MM.1S (cell line): Measurements from ENCODE around the gene ZFP64.
"Not testable (repeated sequence)": the region's sequence is repeated elsewhere in the genome, so short reads cannot be mapped to it uniquely, and the experiment has no call there.

Source experiments
- DNase-seq: peaks from one replicate; pipeline ENCODE4 v3.0.0-alpha.2; 2015
- H2AFZ ChIP-seq: fragments of 300-600 bp; sonication (generic); 2 replicates; pipeline ENCODE4 v1.6.0; 2016; ENCODE audit warnings: antibody characterized with exemption, low read length
- H3F3A ChIP-seq: fragments of 300-600 bp; sonication (generic); 2 replicates; pipeline ENCODE4 v1.6.1; 2016; ENCODE audit warnings: mild to moderate bottlenecking, antibody characterized with exemption, low read length, moderate library complexity, mixed read lengths; ENCODE audit not compliant: insufficient read depth
- H3K27ac ChIP-seq: fragments of 300-600 bp; sonication (generic); 2 replicates; pipeline ENCODE4 v1.5.1; 2016; ENCODE audit warnings: mild to moderate bottlenecking, low read length
- H3K27me3 ChIP-seq: fragments of 300-600 bp; sonication (generic); replicated peaks from 2 replicates; pipeline ENCODE4 v1.6.0; 2016; ENCODE audit warnings: low read length; ENCODE audit not compliant: insufficient read depth
- H3K36me3 ChIP-seq: fragments of 300-600 bp; sonication (generic); replicated peaks from 2 replicates; pipeline ENCODE4 v1.6.1; 2016; ENCODE audit warnings: mild to moderate bottlenecking, low read length, mixed read lengths; ENCODE audit not compliant: insufficient read depth
- H3K4me1 ChIP-seq: fragments of 300-600 bp; sonication (generic); 2 replicates; pipeline ENCODE4 v1.6.1; 2016; ENCODE audit warnings: low read length, mixed read lengths
- H3K4me2 ChIP-seq: fragments of 300-600 bp; sonication (generic); 2 replicates; pipeline ENCODE4 v1.6.0; 2016; ENCODE audit warnings: low read depth, low read length
- H3K4me3 ChIP-seq: fragments of 300-600 bp; sonication (generic); 2 replicates; pipeline ENCODE4 v1.5.1; 2016; ENCODE audit warnings: low read length, mixed read lengths
- H3K79me2 ChIP-seq: fragments of 300-600 bp; sonication (generic); 2 replicates; pipeline ENCODE4 v1.6.1; 2016; ENCODE audit warnings: mixed run types, low read length, mixed read lengths
- H3K9ac ChIP-seq: fragments of 300-600 bp; sonication (generic); 2 replicates; pipeline ENCODE4 v1.6.1; 2016; ENCODE audit warnings: low read length, mixed read lengths
- H3K9me2 ChIP-seq: fragments of 300-600 bp; sonication (generic); replicated peaks from 2 replicates; pipeline ENCODE4 v1.6.1; 2016; ENCODE audit warnings: mild to moderate bottlenecking, low read length, mixed read lengths; ENCODE audit not compliant: insufficient read depth
- H3K9me3 ChIP-seq: fragments of 300-600 bp; sonication (generic); replicated peaks from 2 replicates; pipeline ENCODE4 v1.6.1; 2016; ENCODE audit warnings: mild to moderate bottlenecking, low read length, mixed read lengths; ENCODE audit not compliant: insufficient read depth
- H4K20me1 ChIP-seq: fragments of 300-600 bp; sonication (generic); 2 replicates; pipeline ENCODE4 v1.6.1; 2016; ENCODE audit warnings: mild to moderate bottlenecking, low read length, moderate library complexity, mixed read lengths; ENCODE audit not compliant: insufficient read depth
- EZH2 ChIP-seq: fragments of 300-600 bp; sonication (generic); optimal IDR thresholded peaks from 2 replicates; pipeline ENCODE3; 2017; ENCODE audit warnings: low read depth, mild to moderate bottlenecking, antibody characterized with exemption, low read length, mixed read lengths
- EZH2phosphoT487 ChIP-seq: fragments of 300-600 bp; sonication (generic); IDR thresholded peaks from 2 replicates; pipeline ENCODE4 v1.6.1; 2018; ENCODE audit warnings: antibody characterized with exemption, low read length
- TF ChIP-seq, protein P1 (sequence below): fragments of 300-600 bp; sonication (generic); IDR thresholded peaks from 2 replicates; pipeline ENCODE4 v1.5.1; 2016; ENCODE audit warnings: antibody characterized with exemption, low read length, mixed read lengths

The ZFP64 gene

DNA sequence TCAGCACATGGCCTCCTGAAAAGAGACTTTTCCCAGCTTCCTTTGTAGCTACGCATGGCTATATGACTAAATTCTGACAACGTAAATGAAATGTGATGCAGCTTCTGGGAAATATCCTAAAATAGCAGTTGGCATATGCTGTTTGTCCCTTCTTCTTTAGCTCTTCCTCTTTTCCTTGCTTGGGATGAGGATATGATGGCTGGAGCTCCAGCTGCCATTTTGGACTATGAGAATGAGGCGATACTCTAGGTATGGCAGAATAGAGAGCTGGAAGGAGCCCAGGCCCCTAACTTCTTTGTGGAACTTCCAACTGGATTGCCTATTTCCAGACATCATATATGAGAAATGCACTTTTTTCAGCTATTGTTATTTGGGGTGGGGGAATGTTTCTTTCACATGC is 5.3 kb upstream of the ZFP64 start:
- no peak for DNase-seq
- Histone ChIP-seq H3F3A (peaks cover 4% of the 10 kb centered on the region; the same call in 1 of the 2 replicates), H3K4me1 (no peaks in the 10 kb centered on the region), H3K4me3 (no peak overlapping the region), H2AFZ (no peak overlapping the region), H3K4me2 (no peak overlapping the region), H3K9ac (no peak overlapping the region), H3K9me2 (no peaks in the 10 kb centered on the region), H3K79me2 (peaks cover 4% of the 10 kb centered on the region; the same call in 1 of the 2 replicates), H3K27me3 (no peaks in the 10 kb centered on the region), H3K36me3 (no peaks in the 10 kb centered on the region), H3K9me3 (no peaks in the 10 kb centered on the region), H3K27ac (no peak overlapping the region), H4K20me1 (no peaks in the 10 kb centered on the region)
- TF ChIP-seq EZH2 (no peak), EZH2phosphoT487 (no peak)
- TF ChIP-seq, protein P1, sequence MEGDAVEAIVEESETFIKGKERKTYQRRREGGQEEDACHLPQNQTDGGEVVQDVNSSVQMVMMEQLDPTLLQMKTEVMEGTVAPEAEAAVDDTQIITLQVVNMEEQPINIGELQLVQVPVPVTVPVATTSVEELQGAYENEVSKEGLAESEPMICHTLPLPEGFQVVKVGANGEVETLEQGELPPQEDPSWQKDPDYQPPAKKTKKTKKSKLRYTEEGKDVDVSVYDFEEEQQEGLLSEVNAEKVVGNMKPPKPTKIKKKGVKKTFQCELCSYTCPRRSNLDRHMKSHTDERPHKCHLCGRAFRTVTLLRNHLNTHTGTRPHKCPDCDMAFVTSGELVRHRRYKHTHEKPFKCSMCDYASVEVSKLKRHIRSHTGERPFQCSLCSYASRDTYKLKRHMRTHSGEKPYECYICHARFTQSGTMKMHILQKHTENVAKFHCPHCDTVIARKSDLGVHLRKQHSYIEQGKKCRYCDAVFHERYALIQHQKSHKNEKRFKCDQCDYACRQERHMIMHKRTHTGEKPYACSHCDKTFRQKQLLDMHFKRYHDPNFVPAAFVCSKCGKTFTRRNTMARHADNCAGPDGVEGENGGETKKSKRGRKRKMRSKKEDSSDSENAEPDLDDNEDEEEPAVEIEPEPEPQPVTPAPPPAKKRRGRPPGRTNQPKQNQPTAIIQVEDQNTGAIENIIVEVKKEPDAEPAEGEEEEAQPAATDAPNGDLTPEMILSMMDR = no peak

DNA sequence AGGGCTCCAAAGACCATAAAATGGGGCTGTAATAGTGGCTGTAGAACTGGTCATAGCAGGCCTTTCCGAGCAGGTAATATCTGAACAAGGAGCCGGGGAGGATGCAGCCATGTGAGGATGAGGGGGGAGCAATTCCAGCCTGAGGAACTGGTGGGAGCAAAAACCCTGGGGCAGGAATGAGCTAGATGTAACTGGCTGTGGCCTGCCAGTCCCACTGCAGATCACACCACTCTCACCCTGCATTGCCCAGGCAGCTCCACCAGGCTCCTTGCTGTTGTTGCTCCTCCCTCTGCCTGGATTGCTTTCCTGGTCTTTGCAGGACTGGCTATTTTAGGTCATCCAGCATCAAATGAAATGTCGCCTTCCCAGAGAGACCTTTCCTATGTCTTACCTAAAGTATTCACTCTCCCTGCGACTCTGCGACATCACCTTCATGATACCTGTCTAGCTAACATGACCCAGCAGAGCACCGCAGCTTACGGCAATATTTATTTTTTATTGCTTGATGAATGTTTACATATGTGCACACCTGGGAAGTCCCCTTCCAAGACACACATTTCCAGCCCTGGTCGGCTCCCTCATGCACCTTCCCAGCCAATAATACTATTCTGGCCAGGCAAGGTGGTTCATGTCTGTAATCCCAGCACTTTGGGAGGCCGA is 2.4 kb upstream of the ZFP64 start:
- H3K79me2 ChIP-seq = peaks cover 27% of the 10 kb centered on the region
- no peaks in the 10 kb centered on the region for H4K20me1 ChIP-seq
- H3K27me3 ChIP-seq = no peaks in the 10 kb centered on the region
- no peak overlapping the region for H3K4me2 ChIP-seq
- no peak overlapping the region for H3K27ac ChIP-seq
- no peak overlapping the region for H2AFZ ChIP-seq
- no peak overlapping the region for H3K4me3 ChIP-seq
- H3K36me3 ChIP-seq = no peaks in the 10 kb centered on the region
- no peak overlapping the region for H3K9ac ChIP-seq
- H3K4me1 ChIP-seq = peaks cover 9% of the 10 kb centered on the region; the same call in 1 of the 2 replicates
- DNase-seq = no peak
- no peaks in the 10 kb centered on the region for H3K9me2 ChIP-seq
- H3F3A ChIP-seq = peaks cover 7% of the 10 kb centered on the region
- TF ChIP-seq, protein P1 = no peak
- TF ChIP-seq EZH2 (no peak), EZH2phosphoT487 (no peak)
- H3K9me3 ChIP-seq = no peaks in the 10 kb centered on the region

DNA sequence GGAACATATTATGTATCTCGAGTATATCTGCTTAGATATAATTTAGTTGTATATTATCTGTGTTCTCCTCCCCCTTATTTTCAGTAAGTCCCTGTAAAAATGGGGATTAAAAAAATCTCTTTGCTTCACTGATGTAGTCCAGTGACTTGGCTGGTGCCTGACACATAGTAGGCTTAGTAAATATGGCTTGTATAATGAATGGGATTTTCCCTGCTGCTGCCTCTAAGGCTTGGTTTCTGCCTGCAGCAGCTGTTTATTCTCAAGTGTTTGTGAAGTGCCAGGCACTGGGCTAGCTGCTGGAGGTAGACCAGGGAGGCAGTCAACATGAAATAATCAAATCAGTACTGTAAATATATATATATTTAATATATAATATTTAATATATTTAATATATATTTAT is 1.6 kb upstream of the ZFP64 start:
- Histone ChIP-seq H3K9ac (no peak overlapping the region), H3K9me2 (no peaks in the 10 kb centered on the region), H3K79me2 (peaks cover 36% of the 10 kb centered on the region), H3K36me3 (no peaks in the 10 kb centered on the region), H2AFZ (no peak overlapping the region), H3F3A (peaks cover 7% of the 10 kb centered on the region), H4K20me1 (no peaks in the 10 kb centered on the region), H3K27me3 (no peaks in the 10 kb centered on the region), H3K4me2 (peak overlapping the region; percentile 99; the same call in 1 of the 2 replicates), H3K27ac (no peak overlapping the region), H3K4me3 (no peak overlapping the region), H3K9me3 (no peaks in the 10 kb centered on the region), H3K4me1 (peaks cover 9% of the 10 kb centered on the region; the same call in 1 of the 2 replicates)
- no peak for TF ChIP-seq EZH2phosphoT487
- TF ChIP-seq, protein P1 = no peak
- no peak for TF ChIP-seq EZH2
- DNase-seq = no peak

DNA sequence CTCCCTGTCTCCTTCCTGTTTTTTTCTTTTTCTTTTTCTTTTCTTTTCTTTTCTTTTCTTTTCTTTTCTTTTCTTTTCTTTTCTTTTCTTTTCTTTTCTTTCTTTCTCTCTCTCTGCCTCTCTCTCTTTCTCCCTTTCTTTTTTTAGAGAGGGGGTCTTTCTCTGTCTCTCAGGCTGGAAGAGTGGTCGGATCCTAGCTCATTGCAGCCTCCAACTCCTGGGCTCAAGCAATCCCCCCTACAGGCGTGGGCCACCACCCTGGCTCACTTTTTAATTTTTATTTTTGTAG is 1.1 kb upstream of the ZFP64 start:
- not testable (repeated sequence) for H4K20me1 ChIP-seq, H3K9me3 ChIP-seq, H3K27me3 ChIP-seq, H3K9me2 ChIP-seq, H3K4me1 ChIP-seq, H3F3A ChIP-seq, DNase-seq, H3K36me3 ChIP-seq
- Histone ChIP-seq H3K9ac (peak overlapping the region; percentile 91; the same call in 1 of the 2 replicates), H2AFZ (peak overlapping the region; percentile 94; the same call in 1 of the 2 replicates), H3K4me2 (peak overlapping the region; percentile 99; the same call in 1 of the 2 replicates), H3K79me2 (peaks cover 40% of the 10 kb centered on the region), H3K27ac (peak overlapping the region; percentile 76; the same call in 1 of the 2 replicates), H3K4me3 (peak overlapping the region; percentile 99)
